Measurements from ENCODE around the gene MTAP.

The MTAP gene

GRCh38 chr9:21982391-21982790 lies 180.0 kb downstream of the MTAP start:
- TF ChIP-seq CTCF (IDR thresholded peaks at IDR 0.05; ENCODE audit: extremely low read depth, insufficient read depth, missing control alignments): no peak
- in situ Hi-C loops (cut with MboI; ENCODE audit: low pct_unique_long_range_greater_than_20kb, low sequenced_read_pairs, unreplicated experiment): no loop called here
- DNase-seq (ENCODE audit: low spot score): no peak

- DNase-seq (ENCODE audit: low spot score): no peak
- in situ Hi-C loops (cut with MboI; ENCODE audit: low pct_unique_long_range_greater_than_20kb, low sequenced_read_pairs, unreplicated experiment): no loop called here
- no peak for TF ChIP-seq CTCF (IDR thresholded peaks at IDR 0.05; ENCODE audit: extremely low read depth, insufficient read depth, missing control alignments)
Measured at GRCh38 chr9:21982861-21983560, 180.6 kb downstream of the MTAP start.

- DNase-seq (ENCODE audit: low spot score): no peak
- no peak for TF ChIP-seq CTCF (IDR thresholded peaks at IDR 0.05; ENCODE audit: extremely low read depth, insufficient read depth, missing control alignments)
- in situ Hi-C loops (cut with MboI; ENCODE audit: low pct_unique_long_range_greater_than_20kb, low sequenced_read_pairs, unreplicated experiment): no loop called here
Measured at GRCh38 chr9:21983561-21983935, 181.1 kb downstream of the MTAP start.

- in situ Hi-C loops (cut with MboI; ENCODE audit: low pct_unique_long_range_greater_than_20kb, low sequenced_read_pairs, unreplicated experiment): no loop called here
- no peak for DNase-seq (ENCODE audit: low spot score)
- TF ChIP-seq CTCF (IDR thresholded peaks at IDR 0.05; ENCODE audit: extremely low read depth, insufficient read depth, missing control alignments): no peak
Measured at GRCh38 chr9:21984101-21984500, 181.7 kb downstream of the MTAP start.

GRCh38 chr9:21985964-21986667 lies 183.7 kb downstream of the MTAP start:
- no peak for DNase-seq (ENCODE audit: low spot score)
- TF ChIP-seq CTCF (IDR thresholded peaks at IDR 0.05; ENCODE audit: extremely low read depth, insufficient read depth, missing control alignments): no peak
- in situ Hi-C loops (cut with MboI; ENCODE audit: low pct_unique_long_range_greater_than_20kb, low sequenced_read_pairs, unreplicated experiment): no loop called here
